NK-92 (cell line): ENCODE measurements around the gene ZCWPW2.

Source experiments
- DNase-seq: peaks from one replicate; lab custom pipeline; 2025; ENCODE audit not compliant: unreplicated experiment; lab: John Stamatoyannopoulos, UW

ZCWPW2 gene

DNA sequence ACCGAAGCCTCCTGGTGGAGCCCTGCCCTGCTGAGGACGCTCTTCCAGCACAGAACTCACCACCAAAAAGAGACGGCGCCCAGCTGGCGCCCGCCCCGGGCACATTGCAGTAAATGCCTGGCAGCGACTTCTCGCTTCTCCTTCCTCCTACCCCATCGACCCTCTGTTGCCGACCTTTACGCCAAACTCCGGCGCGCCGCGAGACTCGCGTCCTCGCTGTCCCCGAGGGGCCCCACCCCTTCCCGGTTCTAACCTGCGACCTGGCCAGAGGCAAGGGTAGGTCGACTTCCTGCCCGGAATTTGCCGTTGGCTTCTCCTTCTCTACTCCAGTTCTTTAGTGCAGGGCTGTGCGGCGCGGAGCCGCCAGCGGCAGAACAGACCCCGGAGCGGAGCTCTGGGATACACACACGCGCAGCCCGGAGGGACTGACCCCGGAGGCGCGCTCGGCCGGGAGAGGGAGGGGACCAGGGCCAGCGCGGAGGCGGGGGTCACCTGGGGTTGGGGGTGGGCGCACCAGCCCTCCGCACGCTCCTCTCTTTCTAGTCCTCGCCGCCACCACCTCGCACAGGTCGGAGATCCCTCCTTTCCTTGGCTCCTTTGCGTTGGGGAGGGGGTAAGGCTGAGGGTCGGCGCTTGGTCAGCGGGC, 226.7 kb downstream of the ZCWPW2 start:
- DNase-seq = no peak
